ENCODE results near the gene MARK4.

- TF ChIP-seq, protein P1, sequence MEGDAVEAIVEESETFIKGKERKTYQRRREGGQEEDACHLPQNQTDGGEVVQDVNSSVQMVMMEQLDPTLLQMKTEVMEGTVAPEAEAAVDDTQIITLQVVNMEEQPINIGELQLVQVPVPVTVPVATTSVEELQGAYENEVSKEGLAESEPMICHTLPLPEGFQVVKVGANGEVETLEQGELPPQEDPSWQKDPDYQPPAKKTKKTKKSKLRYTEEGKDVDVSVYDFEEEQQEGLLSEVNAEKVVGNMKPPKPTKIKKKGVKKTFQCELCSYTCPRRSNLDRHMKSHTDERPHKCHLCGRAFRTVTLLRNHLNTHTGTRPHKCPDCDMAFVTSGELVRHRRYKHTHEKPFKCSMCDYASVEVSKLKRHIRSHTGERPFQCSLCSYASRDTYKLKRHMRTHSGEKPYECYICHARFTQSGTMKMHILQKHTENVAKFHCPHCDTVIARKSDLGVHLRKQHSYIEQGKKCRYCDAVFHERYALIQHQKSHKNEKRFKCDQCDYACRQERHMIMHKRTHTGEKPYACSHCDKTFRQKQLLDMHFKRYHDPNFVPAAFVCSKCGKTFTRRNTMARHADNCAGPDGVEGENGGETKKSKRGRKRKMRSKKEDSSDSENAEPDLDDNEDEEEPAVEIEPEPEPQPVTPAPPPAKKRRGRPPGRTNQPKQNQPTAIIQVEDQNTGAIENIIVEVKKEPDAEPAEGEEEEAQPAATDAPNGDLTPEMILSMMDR (IDR thresholded peaks at IDR 0.05) = no peak
- TF ChIP-seq POLR2AphosphoS5 (IDR thresholded peaks at IDR 0.05) = no peak
Measured at GRCh38 chr19:45215391-45216191, 35.5 kb upstream of the MARK4 start.
